ENCODE results near the gene CWF19L2. TPM values are rescaled to one million over a fixed set of nuclear protein-coding genes. Genes with fewer than 3 reads are reported as not detected.

Gene CWF19L2
- total RNA-seq, 2 experiments from 2014 or later, result 11.9 to 13.6 TPM

GRCh38 chr11:107496011-107496410 lies 38.4 kb upstream of the CWF19L2 start:
- no peak overlapping the region for H3K27ac Mint-ChIP-seq
- ChIA-PET POLR2A (no interaction called here), CTCF (interaction anchor here (0.6 kb wide), 1 partner anchor 73 kb away, joined by 3 read pairs; no protein-coding TSS in a partner anchor)
- ATAC-seq (no peak), DNase-seq (no peak)
- no peaks in the 10 kb centered on the region for H3K4me1 Mint-ChIP-seq (ENCODE audit: low read depth)
- H3K27me3 Mint-ChIP-seq, result peaks cover 1% of the 10 kb centered on the region
- H3K9me3 Mint-ChIP-seq, result peaks cover 1% of the 10 kb centered on the region
- peaks cover 7% of the 10 kb centered on the region for H3K36me3 Mint-ChIP-seq (ENCODE audit: low read depth)
- TF ChIP-seq CTCF (IDR thresholded peaks at IDR 0.05), result no peak
- H3K4me3 Mint-ChIP-seq, result no peak overlapping the region
- intact Hi-C loops (cut with micrococcal nuclease), result no loop called here

- no peak for ATAC-seq
- H3K4me3 Mint-ChIP-seq, result no peak overlapping the region
- H3K27ac Mint-ChIP-seq, result no peak overlapping the region
- CTCF ChIA-PET, result no interaction called here
- no peak for TF ChIP-seq CTCF (IDR thresholded peaks at IDR 0.05)
- DNase-seq, result no peak
- H3K36me3 Mint-ChIP-seq (ENCODE audit: low read depth), result peaks cover under 1% of the 10 kb centered on the region
- peaks cover 1% of the 10 kb centered on the region for H3K9me3 Mint-ChIP-seq
- peaks cover 3% of the 10 kb centered on the region for H3K27me3 Mint-ChIP-seq
- POLR2A ChIA-PET, result no interaction called here
- H3K4me1 Mint-ChIP-seq (ENCODE audit: low read depth), result no peaks in the 10 kb centered on the region
- intact Hi-C loops (cut with micrococcal nuclease), result no loop called here
Observed at GRCh38 chr11:107494055-107494454, 36.4 kb upstream of the CWF19L2 start.

- Mint-ChIP-seq H3K4me1 (ENCODE audit: low read depth) (no peaks in the 10 kb centered on the region), H3K27ac (no peak overlapping the region), H3K27me3 (peaks cover 7% of the 10 kb centered on the region), H3K4me3 (no peak overlapping the region), H3K36me3 (ENCODE audit: low read depth) (no peaks in the 10 kb centered on the region), H3K9me3 (peaks cover 1% of the 10 kb centered on the region)
- CTCF ChIA-PET, result no interaction called here
- intact Hi-C loops (cut with micrococcal nuclease), result no loop called here
- ATAC-seq (no peak), DNase-seq (no peak)
- TF ChIP-seq CTCF (IDR thresholded peaks at IDR 0.05), result no peak
- POLR2A ChIA-PET, result no interaction called here
Observed at GRCh38 chr11:107493117-107493516, 35.5 kb upstream of the CWF19L2 start.

- H3K4me3 Mint-ChIP-seq, result no peak overlapping the region
- intact Hi-C loops (cut with micrococcal nuclease), result no loop called here
- no peaks in the 10 kb centered on the region for H3K9me3 Mint-ChIP-seq
- no peak for ATAC-seq
- CTCF ChIA-PET, result no interaction called here
- no peak overlapping the region for H3K27ac Mint-ChIP-seq
- H3K27me3 Mint-ChIP-seq, result peaks cover 9% of the 10 kb centered on the region
- TF ChIP-seq CTCF (IDR thresholded peaks at IDR 0.05), result no peak
- no peaks in the 10 kb centered on the region for H3K4me1 Mint-ChIP-seq (ENCODE audit: low read depth)
- POLR2A ChIA-PET, result no interaction called here
- H3K36me3 Mint-ChIP-seq (ENCODE audit: low read depth), result no peaks in the 10 kb centered on the region
- no peak for DNase-seq
Observed at GRCh38 chr11:107490836-107491235, 33.2 kb upstream of the CWF19L2 start.

GRCh38 chr11:107482234-107482633 lies 24.6 kb upstream of the CWF19L2 start:
- Mint-ChIP-seq H3K9me3 (no peaks in the 10 kb centered on the region), H3K27me3 (peaks cover 16% of the 10 kb centered on the region), H3K36me3 (ENCODE audit: low read depth) (no peaks in the 10 kb centered on the region), H3K4me1 (ENCODE audit: low read depth) (no peaks in the 10 kb centered on the region), H3K27ac (no peak overlapping the region), H3K4me3 (no peak overlapping the region)
- DNase-seq (no peak), ATAC-seq (no peak)
- no peak for TF ChIP-seq CTCF (IDR thresholded peaks at IDR 0.05)
- intact Hi-C loops (cut with micrococcal nuclease), result no loop called here
- POLR2A ChIA-PET, result no interaction called here
- CTCF ChIA-PET, result no interaction called here
